Gastroesophageal sphincter (tissue), 3 donors: Measurements from ENCODE around the gene P2RY13.

Experiments
- CTCF ChIP-seq, 4 experiments: fragments of 200-600 bp in 2 of 4; fragments of 450-650 bp in 2 of 4; sonication (generic) in 1 of 4; IDR thresholded peaks; one replicate each; pipeline ENCODE4 v1.5.1; 2017 to 2019; ENCODE audit warnings: antibody characterized with exemption in 4 of 4, mild to moderate bottlenecking in 2 of 4, moderate library complexity in 2 of 4
- POLR2A ChIP-seq, 2 donors: fragments of 450-650 bp; IDR thresholded peaks; one replicate each; pipeline ENCODE4 v1.6.1; 2017; ENCODE audit warnings: antibody characterized with exemption in 2 of 2, mild to moderate bottlenecking in 2 of 2, moderate library complexity in 1 of 2
- POLR2AphosphoS5 ChIP-seq: sonication (generic); formaldehyde crosslinking; IDR thresholded peaks from one replicate; pipeline ENCODE4 v1.6.1; 2017; ENCODE audit warnings: antibody characterized with exemption

GRCh38 chr3:151283907-151284461 lies 45.4 kb downstream of the P2RY13 start:
- TF ChIP-seq CTCF (IDR thresholded peaks at IDR 0.05) = no peak
- no peak for TF ChIP-seq POLR2AphosphoS5
- TF ChIP-seq POLR2A (IDR thresholded peaks at IDR 0.05) = no peak
